Activated CD4-positive, alpha-beta T cell treated with anti-CD3 and anti-CD28 coated beads for 36 hours (primary cell): ENCODE measurements around the gene DTX1. TPM values are rescaled to one million over a fixed set of nuclear protein-coding genes. Genes with fewer than 3 reads are reported as not detected.

ENCODE experiments used
- ATAC-seq: fragments of 200-7000 bp; cut with Tn5 transposase; one replicate; pipeline ENCODE4 v1.10.0; 2021; ENCODE audit warnings: mild to moderate bottlenecking, moderate library complexity
- CTCF ChIA-PET: fragments of 350-600 bp; sonication (Branson Sonifier 250); formaldehyde crosslinking; loops from one replicate; lab custom pipeline; 2021; ENCODE audit warnings: antibody characterized with exemption; lab: Charles Lee
- POLR2A ChIA-PET: fragments of 350-600 bp; sonication (Branson Sonifier 250); formaldehyde crosslinking; loops from one replicate; lab custom pipeline; 2021; ENCODE audit warnings: antibody characterized with exemption, inconsistent platforms; lab: Charles Lee
- DNase-seq: peaks from one replicate; pipeline ENCODE4 v3.0.0-alpha.2; 2020
- H3K27ac Mint-ChIP-seq: one replicate; pipeline ENCODE4 v1.8.0; 2021; ENCODE audit warnings: mixed read lengths
- H3K27me3 Mint-ChIP-seq: one replicate; pipeline ENCODE4 v1.8.0; 2021; ENCODE audit warnings: mixed read lengths
- H3K36me3 Mint-ChIP-seq: one replicate; pipeline ENCODE4 v1.8.0; 2021; ENCODE audit warnings: low read depth, mixed read lengths
- H3K4me1 Mint-ChIP-seq: one replicate; pipeline ENCODE4 v1.8.0; 2021; ENCODE audit warnings: mixed read lengths
- H3K4me3 Mint-ChIP-seq: one replicate; pipeline ENCODE4 v1.8.0; 2021; ENCODE audit warnings: mild to moderate bottlenecking, moderate library complexity, mixed read lengths
- H3K9me3 Mint-ChIP-seq: one replicate; pipeline ENCODE4 v1.8.0; 2021; ENCODE audit warnings: low read depth, mixed read lengths
- intact Hi-C, 2 experiments: fragments of 100-400 bp; cut with DNase I in 1 of 2; cut with micrococcal nuclease in 1 of 2; formaldehyde crosslinking; loops; one replicate each; pipeline versions ENCODE4 v1.14.2 to v1.15.1; 2022 to 2024; cut with DNase I, micrococcal nuclease
- total RNA-seq, 2 experiments: library from RNA; stranded (reverse); gene quantifications; one replicate each; pipeline ENCODE4 v1.2.3, GENCODE V29; 2021

DTX1 gene
- total RNA-seq = 10 to 100 TPM; 12.0 to 12.9 TPM

- peaks cover 35% of the 10 kb centered on the region for H3K4me1 Mint-ChIP-seq
- ChIA-PET POLR2A (interaction anchor here (0.8 kb wide), 1 partner anchor 42 kb away, joined by 5 read pairs; no protein-coding TSS in a partner anchor), CTCF (interaction anchor here (0.5 to 2.3 kb wide), 4 partner anchors 8 to 158 kb away, joined by 3 to 7 read pairs (median 3); no protein-coding TSS in a partner anchor)
- H3K27ac Mint-ChIP-seq = peak within 1 kb of the TSS; percentile 74
- no peaks in the 10 kb centered on the region for H3K27me3 Mint-ChIP-seq
- ATAC-seq = peak; percentile 57
- H3K4me3 Mint-ChIP-seq = peak within 1 kb of the TSS; percentile 74
- peak; percentile 63 for DNase-seq
- no peaks in the 10 kb centered on the region for H3K36me3 Mint-ChIP-seq
- intact Hi-C loops = loop anchor here (2.0 kb wide), 4 partner anchors 30 to 96 kb away; no protein-coding TSS in a partner anchor
- H3K9me3 Mint-ChIP-seq = no peaks in the 10 kb centered on the region
These were observed at the start of gene DTX1 for GRCh38 chr12:113056631-113057488. DTX1 (plus strand) TSS chr12:113056730; CDS start chr12:113058193, 1,463 bp downstream.

- intact Hi-C loops = no loop called here
- ATAC-seq (no peak), DNase-seq (no peak)
- POLR2A ChIA-PET = no interaction called here
- Mint-ChIP-seq H3K9me3 (peaks cover 17% of the 10 kb centered on the region), H3K4me1 (no peaks in the 10 kb centered on the region), H3K36me3 (peaks cover 87% of the 10 kb centered on the region), H3K27ac (no peak overlapping the region), H3K27me3 (no peaks in the 10 kb centered on the region), H3K4me3 (no peak overlapping the region)
- CTCF ChIA-PET = interaction anchor here (1.1 to 3.4 kb wide), 4 partner anchors 15 to 167 kb away, joined by 3 to 28 read pairs (median 4); no protein-coding TSS in a partner anchor
These were observed 49.4 kb upstream of the DTX1 start for GRCh38 chr12:113007166-113007565.

GRCh38 chr12:113010701-113011100, 45.8 kb upstream of the DTX1 start:
- no peak for DNase-seq
- ChIA-PET POLR2A (no interaction called here), CTCF (interaction anchor here (0.6 to 0.8 kb wide), 3 partner anchors 18 to 65 kb away, joined by 3 to 8 read pairs (median 4); no protein-coding TSS in a partner anchor)
- H3K4me3 Mint-ChIP-seq = no peak overlapping the region
- H3K36me3 Mint-ChIP-seq = peaks cover 64% of the 10 kb centered on the region
- no peaks in the 10 kb centered on the region for H3K27me3 Mint-ChIP-seq
- H3K9me3 Mint-ChIP-seq = peaks cover 17% of the 10 kb centered on the region
- no peak overlapping the region for H3K27ac Mint-ChIP-seq
- ATAC-seq = no peak
- H3K4me1 Mint-ChIP-seq = no peaks in the 10 kb centered on the region
- intact Hi-C loops = no loop called here

GRCh38 chr12:113014565-113014964, 42.0 kb upstream of the DTX1 start:
- intact Hi-C loops = no loop called here
- DNase-seq (no peak), ATAC-seq (no peak)
- no peaks in the 10 kb centered on the region for H3K4me1 Mint-ChIP-seq
- H3K36me3 Mint-ChIP-seq = peaks cover 28% of the 10 kb centered on the region
- ChIA-PET CTCF (no interaction called here), POLR2A (no interaction called here)
- no peak overlapping the region for H3K27ac Mint-ChIP-seq
- H3K9me3 Mint-ChIP-seq = peaks cover 15% of the 10 kb centered on the region
- no peak overlapping the region for H3K4me3 Mint-ChIP-seq
- H3K27me3 Mint-ChIP-seq = no peaks in the 10 kb centered on the region

GRCh38 chr12:113016796-113017195, 39.7 kb upstream of the DTX1 start:
- CTCF ChIA-PET = interaction anchor here (1.5 kb wide), 1 partner anchor 24 kb away, joined by 6 read pairs; no protein-coding TSS in a partner anchor
- intact Hi-C loops = no loop called here
- Mint-ChIP-seq H3K9me3 (peaks cover under 1% of the 10 kb centered on the region), H3K36me3 (peaks cover 6% of the 10 kb centered on the region), H3K27ac (no peak overlapping the region), H3K27me3 (no peaks in the 10 kb centered on the region), H3K4me1 (no peaks in the 10 kb centered on the region), H3K4me3 (no peak overlapping the region)
- POLR2A ChIA-PET = no interaction called here
- DNase-seq (no peak), ATAC-seq (no peak)

- Mint-ChIP-seq H3K36me3 (no peaks in the 10 kb centered on the region), H3K4me3 (no peak overlapping the region), H3K27me3 (no peaks in the 10 kb centered on the region), H3K4me1 (peaks cover 13% of the 10 kb centered on the region), H3K9me3 (no peaks in the 10 kb centered on the region), H3K27ac (no peak overlapping the region)
- ATAC-seq = no peak
- intact Hi-C loops = no loop called here
- CTCF ChIA-PET = no interaction called here
- POLR2A ChIA-PET = no interaction called here
- DNase-seq = no peak
These were observed 37.5 kb upstream of the DTX1 start for GRCh38 chr12:113019025-113019424.

- Mint-ChIP-seq H3K9me3 (no peaks in the 10 kb centered on the region), H3K4me1 (peaks cover 13% of the 10 kb centered on the region), H3K36me3 (no peaks in the 10 kb centered on the region), H3K4me3 (no peak overlapping the region), H3K27me3 (no peaks in the 10 kb centered on the region), H3K27ac (no peak overlapping the region)
- ChIA-PET POLR2A (no interaction called here), CTCF (interaction anchor here (1.2 to 2.1 kb wide), 3 partner anchors 11 to 121 kb away, joined by 3 to 8 read pairs (median 3); no protein-coding TSS in a partner anchor)
- ATAC-seq (no peak), DNase-seq (no peak)
- intact Hi-C loops = no loop called here
These were observed 35.0 kb upstream of the DTX1 start for GRCh38 chr12:113021500-113021899.

- intact Hi-C loops = no loop called here
- POLR2A ChIA-PET = no interaction called here
- Mint-ChIP-seq H3K36me3 (no peaks in the 10 kb centered on the region), H3K27ac (no peak overlapping the region), H3K27me3 (no peaks in the 10 kb centered on the region), H3K9me3 (no peaks in the 10 kb centered on the region), H3K4me1 (peaks cover 13% of the 10 kb centered on the region), H3K4me3 (no peak overlapping the region)
- DNase-seq (no peak), ATAC-seq (peak; percentile 87)
- CTCF ChIA-PET = interaction anchor here (0.6 to 2.8 kb wide), 2 partner anchors 30 to 147 kb away, joined by 3 to 15 read pairs; no protein-coding TSS in a partner anchor
These were observed 33.8 kb upstream of the DTX1 start for GRCh38 chr12:113022563-113023297.

GRCh38 chr12:113027726-113028125, 28.8 kb upstream of the DTX1 start:
- H3K27me3 Mint-ChIP-seq = peaks cover 3% of the 10 kb centered on the region
- H3K9me3 Mint-ChIP-seq = no peaks in the 10 kb centered on the region
- H3K4me3 Mint-ChIP-seq = no peak overlapping the region
- ChIA-PET CTCF (no interaction called here), POLR2A (no interaction called here)
- no peak overlapping the region for H3K27ac Mint-ChIP-seq
- no peaks in the 10 kb centered on the region for H3K36me3 Mint-ChIP-seq
- intact Hi-C loops = no loop called here
- H3K4me1 Mint-ChIP-seq = peaks cover 5% of the 10 kb centered on the region
- ATAC-seq (no peak), DNase-seq (no peak)

- ChIA-PET CTCF (interaction anchor here (0.9 to 2.6 kb wide), 9 partner anchors 18 to 131 kb away, joined by 3 to 14 read pairs (median 4); no protein-coding TSS in a partner anchor), POLR2A (no interaction called here)
- H3K27ac Mint-ChIP-seq = no peak overlapping the region
- H3K36me3 Mint-ChIP-seq = no peaks in the 10 kb centered on the region
- H3K4me1 Mint-ChIP-seq = no peaks in the 10 kb centered on the region
- DNase-seq (no peak), ATAC-seq (no peak)
- no peaks in the 10 kb centered on the region for H3K9me3 Mint-ChIP-seq
- intact Hi-C loops = loop anchor here (1.0 kb wide), 2 partner anchors 38 to 131 kb away; no protein-coding TSS in a partner anchor
- H3K27me3 Mint-ChIP-seq = peaks cover 3% of the 10 kb centered on the region
- no peak overlapping the region for H3K4me3 Mint-ChIP-seq
These were observed 25.5 kb upstream of the DTX1 start for GRCh38 chr12:113030875-113031525.
